ENCODE data around the gene RTCB.

RTCB gene

GRCh38 chr22:32338757-32339156 lies 73.3 kb downstream of the RTCB start:
- H3K4me3 ChIP-seq (ENCODE audit: low read depth, low read length), result no peak overlapping the region
- H3K36me3 ChIP-seq (ENCODE audit: control insufficient read depth, insufficient read depth, low read length), result no peaks in the 10 kb centered on the region
- H3K9me3 ChIP-seq (ENCODE audit: control insufficient read depth, insufficient read depth, low read length), result no peaks in the 10 kb centered on the region
- H3K27me3 ChIP-seq (ENCODE audit: control insufficient read depth, insufficient read depth, low read length), result no peaks in the 10 kb centered on the region
- no peak overlapping the region for H3K9ac ChIP-seq (ENCODE audit: low read depth, low read length)
- peaks cover 9% of the 10 kb centered on the region for H3K4me1 ChIP-seq (ENCODE audit: control insufficient read depth, insufficient read depth, low read length)

All from iPS-15b (cell line).